Caco-2 (cell line): Measurements from ENCODE around the gene IPPK. TPM values are rescaled to one million over a fixed set of nuclear protein-coding genes. Genes with fewer than 3 reads are reported as not detected.

ENCODE experiments used
- BruUV-seq: library from RNA; stranded (reverse); fragments of 400-500 nt; replicated peaks from 2 replicates; lab custom pipeline; 2021; lab: Mats Ljungman, UMichigan
- CTCF ChIA-PET: fragments of 300-600 bp; sonication (Branson Sonifier 250); formaldehyde crosslinking; loops from one replicate; lab custom pipeline; 2022; ENCODE audit warnings: antibody characterized with exemption; lab: Charles Lee
- POLR2A ChIA-PET: fragments of 300-600 bp; sonication (Branson Sonifier 250); formaldehyde crosslinking; loops from one replicate; lab custom pipeline; 2022; ENCODE audit warnings: antibody characterized with exemption; lab: Charles Lee
- DNase-seq, 2 experiments: peaks; one replicate each; pipeline versions ENCODE4 v3.0.0 to v3.0.0-alpha.2; 2020 to 2022
- H3K27me3 ChIP-seq: replicated peaks from 2 replicates; pipeline ENCODE4 v1.6.0; 2011; ENCODE audit warnings: low read length; ENCODE audit not compliant: control insufficient read depth, insufficient read depth
- H3K36me3 ChIP-seq: 2 replicates; pipeline ENCODE4 v1.5.1; 2011; ENCODE audit warnings: low read length; ENCODE audit not compliant: control insufficient read depth, insufficient read depth
- H3K4me1 ChIP-seq: fragments of 250-450 bp; sonication (Bioruptor Pico); 2 replicates; pipeline ENCODE4 v1.5.1; 2020; ENCODE audit warnings: mild to moderate bottlenecking
- H3K4me3 ChIP-seq: 2 replicates; pipeline ENCODE4 v1.5.1; 2011; ENCODE audit warnings: low read depth, mild to moderate bottlenecking, control low read depth, low read length
- H3K9me3 ChIP-seq: fragments of 250-450 bp; sonication (Bioruptor Pico); 2 replicates; pipeline ENCODE4 v1.5.1; 2020; ENCODE audit warnings: mild to moderate bottlenecking, moderate library complexity
- H3K27ac Mint-ChIP-seq: one replicate; pipeline ENCODE4 v1.8.0; 2022; ENCODE audit warnings: mixed read lengths; ENCODE audit not compliant: unreplicated experiment
- H3K27me3 Mint-ChIP-seq: one replicate; pipeline ENCODE4 v1.8.0; 2022; ENCODE audit warnings: mixed read lengths; ENCODE audit not compliant: insufficient read depth, unreplicated experiment
- H3K36me3 Mint-ChIP-seq: one replicate; pipeline ENCODE4 v1.8.0; 2022; ENCODE audit warnings: mild to moderate bottlenecking, mixed read lengths; ENCODE audit not compliant: insufficient read depth, unreplicated experiment
- H3K4me1 Mint-ChIP-seq: one replicate; pipeline ENCODE4 v1.8.0; 2022; ENCODE audit warnings: low read depth, mixed read lengths; ENCODE audit not compliant: unreplicated experiment
- H3K4me3 Mint-ChIP-seq: one replicate; pipeline ENCODE4 v1.8.0; 2022; ENCODE audit warnings: mild to moderate bottlenecking, moderate library complexity, mixed read lengths; ENCODE audit not compliant: unreplicated experiment
- H3K9me3 Mint-ChIP-seq: one replicate; pipeline ENCODE4 v1.8.0; 2022; ENCODE audit warnings: mixed read lengths; ENCODE audit not compliant: unreplicated experiment
- CTCF ChIP-seq, 2 experiments: fragments of 200-600 bp in 1 of 2; IDR thresholded peaks; 1 replicate in 1 of 2; 2 replicates in 1 of 2; pipeline versions ENCODE4 v1.5.1 to v1.8.0; 2011 to 2022; ENCODE audit warnings: antibody characterized with exemption in 1 of 2, control low read depth in 1 of 2, inconsistent platforms in 1 of 2, low read depth in 1 of 2, low read length in 1 of 2, mild to moderate bottlenecking in 1 of 2, moderate library complexity in 1 of 2; ENCODE audit not compliant: insufficient read depth in 1 of 2, severe bottlenecking in 1 of 2, unreplicated experiment in 1 of 2
- intact Hi-C: fragments of 100-400 bp; cut with micrococcal nuclease; formaldehyde crosslinking; loops from one replicate; pipeline ENCODE4 v1.10.0; 2022; ENCODE audit not compliant: unreplicated experiment
- total RNA-seq: library from RNA; stranded (reverse); gene quantifications from 2 replicates; pipeline ENCODE4 v1.2.3, GENCODE V29; 2022

IPPK gene
- total RNA-seq, 1 experiment from 2014 or later = 5.4 TPM

GRCh38 chr9:92564504-92564903 lies 105.4 kb downstream of the IPPK start:
- no peak overlapping the region for H3K4me3 ChIP-seq
- H3K9me3 ChIP-seq = no peaks in the 10 kb centered on the region
- POLR2A ChIA-PET = no interaction called here
- BruUV-seq = no TSS peak
- H3K27me3 ChIP-seq = no peaks in the 10 kb centered on the region
- H3K27ac Mint-ChIP-seq = no peak overlapping the region
- no peaks in the 10 kb centered on the region for H3K36me3 ChIP-seq
- no peaks in the 10 kb centered on the region for H3K4me1 ChIP-seq
- DNase-seq = no peak
- TF ChIP-seq CTCF (IDR thresholded peaks at IDR 0.05; ENCODE audit: insufficient read depth in 1 of 2, low read depth in 1 of 2, low read length in 1 of 2, severe bottlenecking in 1 of 2, unreplicated experiment in 1 of 2) = no peak
- H3K36me3 Mint-ChIP-seq = no peaks in the 10 kb centered on the region
- no peak overlapping the region for H3K4me3 Mint-ChIP-seq
- no peaks in the 10 kb centered on the region for H3K9me3 Mint-ChIP-seq
- no peaks in the 10 kb centered on the region for H3K4me1 Mint-ChIP-seq
- H3K27me3 Mint-ChIP-seq = no peaks in the 10 kb centered on the region
- intact Hi-C loops = no loop called here
- CTCF ChIA-PET = no interaction called here

Other genes with a start within 250 kb of the IPPK start
- gene OMD, start 245.7 kb downstream of the IPPK start, total RNA-seq = not detected in 2 replicates
- gene ASPN, start 187.6 kb downstream of the IPPK start, total RNA-seq = not detected in 2 replicates
- not detected in 2 replicates for gene ECM2, start 134.1 kb downstream of the IPPK start, total RNA-seq
- 13.0 and 13.7 TPM in 2 replicates for gene BICD2, start 94.7 kb upstream of the IPPK start, total RNA-seq
- 3.3 and 3.6 TPM in 2 replicates for gene ZNF484, start 207.9 kb upstream of the IPPK start, total RNA-seq